Neural crest cell (in vitro differentiated cells): ENCODE results near the gene ATAD3B. TPM values are rescaled to one million over a fixed set of nuclear protein-coding genes. Genes with fewer than 3 reads are reported as not detected.

ENCODE experiments used
- DNase-seq: peaks from one replicate; pipeline ENCODE4 v3.0.0; 2021; ENCODE audit warnings: low read depth, mixed read lengths, low spot score
- H3K27ac Mint-ChIP-seq: one replicate; pipeline ENCODE4 v1.8.0; 2021; ENCODE audit warnings: mild to moderate bottlenecking, mixed read lengths; ENCODE audit not compliant: unreplicated experiment
- H3K27me3 Mint-ChIP-seq: 2 replicates; pipeline ENCODE4 v1.8.0; 2021; ENCODE audit warnings: low read depth, mild to moderate bottlenecking, mixed read lengths
- H3K36me3 Mint-ChIP-seq: 2 replicates; pipeline ENCODE4 v1.8.0; 2021; ENCODE audit warnings: low read depth, mild to moderate bottlenecking, mixed read lengths
- H3K4me1 Mint-ChIP-seq: 2 replicates; pipeline ENCODE4 v1.8.0; 2021; ENCODE audit warnings: mixed read lengths
- H3K4me3 Mint-ChIP-seq: one replicate; pipeline ENCODE4 v1.8.0; 2021; ENCODE audit warnings: mild to moderate bottlenecking, mixed read lengths
- H3K9me3 Mint-ChIP-seq: 2 replicates; pipeline ENCODE4 v1.8.0; 2021; ENCODE audit warnings: mixed read lengths
- total RNA-seq: library from RNA; stranded (reverse); gene quantifications from 2 replicates; pipeline ENCODE4 v1.2.1, GENCODE V29; 2021
- TF ChIP-seq, protein P1 (sequence below): fragments of 200-600 bp; sonication (generic); conservative IDR thresholded peaks from 2 replicates; pipeline ENCODE4 v1.5.0; 2021; ENCODE audit warnings: antibody characterized with exemption, mild to moderate bottlenecking

ATAD3B gene
- total RNA-seq, 1 donor from 2014 or later, result 45.1 TPM

DNA sequence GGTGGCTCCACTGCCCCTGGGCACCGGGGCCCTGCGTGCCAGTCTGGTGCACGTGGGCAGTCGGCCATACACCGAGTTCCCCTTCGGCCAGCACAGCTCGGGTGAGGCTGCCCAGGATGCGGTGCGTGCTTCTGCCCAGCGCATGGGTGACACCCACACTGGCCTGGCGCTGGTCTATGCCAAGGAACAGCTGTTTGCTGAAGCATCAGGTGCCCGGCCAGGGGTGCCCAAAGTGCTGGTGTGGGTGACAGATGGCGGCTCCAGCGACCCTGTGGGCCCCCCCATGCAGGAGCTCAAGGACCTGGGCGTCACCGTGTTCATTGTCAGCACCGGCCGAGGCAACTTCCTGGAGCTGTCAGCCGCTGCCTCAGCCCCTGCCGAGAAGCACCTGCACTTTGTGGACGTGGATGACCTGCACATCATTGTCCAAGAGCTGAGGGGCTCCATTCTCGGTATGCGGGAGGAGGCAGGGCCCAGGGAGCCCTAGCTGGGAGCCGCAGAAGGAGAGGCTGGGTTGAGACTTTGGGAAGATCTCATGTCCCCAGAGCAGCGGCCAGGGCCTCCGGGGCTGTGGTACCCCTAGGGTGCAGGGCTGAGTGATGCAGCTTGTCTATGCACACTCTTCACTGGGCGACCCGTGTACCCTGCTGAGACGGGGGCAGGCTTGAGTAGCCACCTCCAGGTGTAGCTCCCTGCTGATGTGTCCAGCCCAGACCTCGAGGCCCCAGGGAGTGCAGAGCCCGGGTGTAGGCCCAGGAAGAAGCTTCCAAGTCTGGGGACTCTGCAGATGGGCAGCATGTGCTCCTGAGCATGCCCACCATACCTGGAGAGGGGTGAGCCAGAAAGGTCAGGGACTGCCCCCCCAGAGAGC lies 34.3 kb upstream of the ATAD3B start:
- H3K4me3 Mint-ChIP-seq, result no peak overlapping the region

GRCh38 chr1:1437904-1438376 lies 33.6 kb upstream of the ATAD3B start:
- Mint-ChIP-seq H3K27me3 (peaks cover 12% of the 10 kb centered on the region), H3K36me3 (no peaks in the 10 kb centered on the region), H3K4me3 (no peak overlapping the region), H3K4me1 (peaks cover 10% of the 10 kb centered on the region), H3K9me3 (no peaks in the 10 kb centered on the region), H3K27ac (no peak overlapping the region)
- TF ChIP-seq, protein P1, sequence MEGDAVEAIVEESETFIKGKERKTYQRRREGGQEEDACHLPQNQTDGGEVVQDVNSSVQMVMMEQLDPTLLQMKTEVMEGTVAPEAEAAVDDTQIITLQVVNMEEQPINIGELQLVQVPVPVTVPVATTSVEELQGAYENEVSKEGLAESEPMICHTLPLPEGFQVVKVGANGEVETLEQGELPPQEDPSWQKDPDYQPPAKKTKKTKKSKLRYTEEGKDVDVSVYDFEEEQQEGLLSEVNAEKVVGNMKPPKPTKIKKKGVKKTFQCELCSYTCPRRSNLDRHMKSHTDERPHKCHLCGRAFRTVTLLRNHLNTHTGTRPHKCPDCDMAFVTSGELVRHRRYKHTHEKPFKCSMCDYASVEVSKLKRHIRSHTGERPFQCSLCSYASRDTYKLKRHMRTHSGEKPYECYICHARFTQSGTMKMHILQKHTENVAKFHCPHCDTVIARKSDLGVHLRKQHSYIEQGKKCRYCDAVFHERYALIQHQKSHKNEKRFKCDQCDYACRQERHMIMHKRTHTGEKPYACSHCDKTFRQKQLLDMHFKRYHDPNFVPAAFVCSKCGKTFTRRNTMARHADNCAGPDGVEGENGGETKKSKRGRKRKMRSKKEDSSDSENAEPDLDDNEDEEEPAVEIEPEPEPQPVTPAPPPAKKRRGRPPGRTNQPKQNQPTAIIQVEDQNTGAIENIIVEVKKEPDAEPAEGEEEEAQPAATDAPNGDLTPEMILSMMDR, result no peak
- DNase-seq, result no peak

More for the DNA sequence above, 34.3 kb upstream of the ATAD3B start:
- H3K27me3 Mint-ChIP-seq, result peaks cover 16% of the 10 kb centered on the region
- H3K27ac Mint-ChIP-seq, result no peak overlapping the region
- H3K9me3 Mint-ChIP-seq, result no peaks in the 10 kb centered on the region
- TF ChIP-seq, protein P1, result no peak
- H3K4me1 Mint-ChIP-seq, result peaks cover 15% of the 10 kb centered on the region
- DNase-seq, result no peak
- no peaks in the 10 kb centered on the region for H3K36me3 Mint-ChIP-seq

DNA sequence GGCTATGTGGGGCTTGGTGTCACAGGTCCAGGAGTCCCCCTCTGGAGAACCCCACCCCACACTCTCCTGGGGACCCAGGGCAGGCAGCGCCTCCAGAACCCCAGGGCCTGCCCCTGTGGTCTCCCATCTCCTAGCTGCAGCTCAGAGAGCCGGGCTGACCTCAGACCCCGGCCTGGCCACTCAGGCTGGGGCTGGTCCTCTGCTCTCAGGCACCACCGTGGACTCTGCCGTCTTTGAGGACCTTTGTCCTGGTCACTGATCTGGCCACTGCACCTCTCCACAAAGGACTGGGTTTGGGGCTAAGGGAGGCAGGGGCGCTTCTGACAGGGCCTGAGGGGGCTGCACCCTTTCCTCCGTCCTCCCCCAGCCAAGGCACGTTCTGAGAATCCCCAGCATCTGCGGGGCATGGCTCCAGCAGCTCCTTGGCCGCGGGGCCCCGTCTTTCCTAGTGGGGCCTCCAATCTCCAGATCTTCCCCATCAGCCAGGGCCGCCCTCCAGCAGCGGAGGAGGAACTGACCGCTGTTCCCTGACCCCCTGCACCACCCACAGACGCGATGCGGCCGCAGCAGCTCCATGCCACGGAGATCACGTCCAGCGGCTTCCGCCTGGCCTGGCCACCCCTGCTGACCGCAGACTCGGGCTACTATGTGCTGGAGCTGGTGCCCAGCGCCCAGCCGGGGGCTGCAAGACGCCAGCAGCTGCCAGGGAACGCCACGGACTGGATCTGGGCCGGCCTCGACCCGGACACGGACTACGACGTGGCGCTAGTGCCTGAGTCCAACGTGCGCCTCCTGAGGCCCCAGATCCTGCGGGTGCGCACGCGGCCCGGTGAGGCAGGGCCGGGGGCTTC lies 32.8 kb upstream of the ATAD3B start:
- Mint-ChIP-seq H3K4me3 (peak overlapping the region; percentile 34), H3K4me1 (peaks cover 8% of the 10 kb centered on the region), H3K27me3 (peaks cover 11% of the 10 kb centered on the region), H3K9me3 (no peaks in the 10 kb centered on the region), H3K27ac (no peak overlapping the region), H3K36me3 (no peaks in the 10 kb centered on the region)
- TF ChIP-seq, protein P1, result no peak
- no peak for DNase-seq

GRCh38 chr1:1439546-1440261 lies 31.9 kb upstream of the ATAD3B start:
- TF ChIP-seq, protein P1, result no peak
- Mint-ChIP-seq H3K9me3 (no peaks in the 10 kb centered on the region), H3K27me3 (peaks cover 11% of the 10 kb centered on the region), H3K4me3 (no peak overlapping the region), H3K27ac (no peak overlapping the region), H3K4me1 (peaks cover 8% of the 10 kb centered on the region), H3K36me3 (no peaks in the 10 kb centered on the region)
- DNase-seq, result no peak
